ENCODE results near the gene MYLK.

Gene MYLK

DNA sequence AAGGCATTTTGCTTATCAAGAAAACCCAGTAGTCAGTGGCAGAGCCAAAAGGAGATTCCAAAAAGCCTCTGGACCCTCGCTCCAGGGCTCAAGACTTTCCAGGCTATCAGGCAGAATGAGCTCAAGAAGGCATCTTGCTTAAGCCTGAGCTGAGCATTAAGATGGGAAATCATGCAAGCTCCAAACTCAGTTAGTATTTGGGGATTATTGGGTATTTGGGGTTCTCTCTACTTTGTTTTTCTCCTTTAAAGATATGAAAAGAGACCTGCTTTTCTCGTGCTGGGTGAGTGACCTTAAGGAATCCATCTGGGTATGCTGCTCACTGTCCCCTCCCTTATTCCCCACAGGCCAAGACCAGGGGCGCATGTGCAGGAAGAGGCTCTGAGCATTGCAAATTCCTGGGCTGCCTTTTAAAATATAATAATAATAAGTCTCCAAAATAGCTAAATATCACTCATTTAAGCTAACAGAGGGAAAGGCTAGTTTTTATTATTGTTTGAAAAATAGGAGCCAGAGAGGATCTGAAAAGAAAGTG is 223.9 kb downstream of the MYLK start:
- no peak for DNase-seq

DNA sequence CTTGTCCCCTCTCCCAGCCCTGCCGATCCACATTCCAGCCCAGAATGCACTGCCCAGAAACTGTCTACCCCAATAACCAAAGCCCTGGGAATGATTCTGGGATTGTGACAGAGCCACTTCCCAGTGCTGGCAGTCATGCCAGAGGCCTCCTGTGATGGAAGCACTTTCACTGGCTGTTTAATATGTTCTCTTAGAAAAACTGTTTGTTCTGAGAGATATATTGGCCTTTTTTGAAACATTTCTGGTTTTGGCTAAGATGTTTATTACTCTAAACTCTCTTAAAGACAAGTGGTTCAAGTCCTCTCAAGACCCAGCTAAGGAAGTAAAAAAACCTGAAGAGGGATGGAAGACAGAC is 225.3 kb downstream of the MYLK start:
- DNase-seq = no peak

DNA sequence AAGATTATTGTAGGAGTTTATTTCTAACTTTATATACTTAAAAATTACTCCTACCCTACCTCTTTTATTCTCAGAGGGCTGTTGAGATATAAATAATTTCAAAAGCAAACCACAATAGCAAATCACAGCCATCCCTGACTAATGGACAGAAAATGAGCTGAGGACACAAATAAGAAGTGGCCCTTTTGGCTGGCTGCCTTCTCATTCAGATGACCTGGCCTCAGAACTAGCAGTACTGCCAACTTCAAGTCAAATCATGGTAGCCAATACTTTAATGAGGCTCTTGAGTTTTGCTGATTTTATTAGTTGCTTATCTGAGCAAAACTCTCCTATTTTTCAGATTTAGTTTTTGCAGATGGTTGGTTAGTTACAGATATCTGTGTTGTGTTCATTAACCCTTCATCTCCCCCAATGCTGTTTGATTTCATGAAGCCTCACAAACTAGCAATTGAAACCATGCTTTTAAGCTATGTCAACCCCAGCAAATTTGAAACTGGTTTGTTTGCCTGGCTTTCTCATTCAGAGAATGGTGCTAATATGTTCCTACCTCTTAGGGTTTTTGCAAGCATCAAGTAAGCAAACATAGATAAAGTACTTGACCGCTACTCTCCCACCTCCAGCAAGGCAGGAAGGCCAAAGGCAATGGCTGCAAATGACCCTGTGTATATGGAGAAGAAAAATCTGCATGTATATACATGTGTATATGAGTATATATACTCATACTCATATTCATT is 225.8 kb downstream of the MYLK start:
- DNase-seq = peak; percentile 50

DNA sequence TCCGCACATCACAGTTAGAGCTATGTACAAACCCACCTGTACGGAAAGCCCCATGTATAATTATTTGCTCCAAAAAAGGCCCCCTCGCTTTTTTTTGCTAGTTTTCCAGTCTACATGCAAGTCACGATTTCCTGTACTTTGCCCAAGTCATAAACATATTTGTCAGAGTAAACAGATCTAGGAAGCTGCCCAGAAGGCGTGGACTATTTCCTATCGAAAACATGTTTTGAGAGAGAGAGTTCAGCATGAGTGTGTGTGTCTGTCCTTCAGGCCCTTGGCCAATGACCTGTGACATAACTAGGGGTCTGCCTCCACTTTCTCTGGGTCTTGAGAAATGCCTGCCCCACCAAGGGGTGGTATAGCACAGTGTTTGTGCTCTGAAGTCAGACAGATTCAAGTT is 226.6 kb downstream of the MYLK start:
- DNase-seq = no peak

DNA sequence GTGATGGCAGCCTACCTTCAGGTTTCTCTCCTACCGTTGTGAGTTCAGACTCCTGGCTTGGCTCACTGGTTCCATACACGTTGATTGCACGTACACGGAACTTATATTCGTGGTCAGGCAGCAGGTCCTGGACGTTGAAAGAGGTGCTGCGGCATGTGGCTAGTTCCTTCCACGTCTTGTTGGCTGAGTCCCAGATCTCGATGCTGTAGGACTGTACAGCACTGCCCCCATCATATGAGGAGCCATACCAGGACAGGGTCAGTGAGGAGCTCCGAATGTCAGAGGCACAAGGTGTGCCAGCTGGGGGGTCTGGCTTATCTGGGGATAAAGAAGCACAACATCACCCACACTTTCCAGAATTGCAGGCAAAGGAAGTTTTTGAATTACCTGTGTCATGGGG is 227.0 kb downstream of the MYLK start:
- DNase-seq = no peak

DNA sequence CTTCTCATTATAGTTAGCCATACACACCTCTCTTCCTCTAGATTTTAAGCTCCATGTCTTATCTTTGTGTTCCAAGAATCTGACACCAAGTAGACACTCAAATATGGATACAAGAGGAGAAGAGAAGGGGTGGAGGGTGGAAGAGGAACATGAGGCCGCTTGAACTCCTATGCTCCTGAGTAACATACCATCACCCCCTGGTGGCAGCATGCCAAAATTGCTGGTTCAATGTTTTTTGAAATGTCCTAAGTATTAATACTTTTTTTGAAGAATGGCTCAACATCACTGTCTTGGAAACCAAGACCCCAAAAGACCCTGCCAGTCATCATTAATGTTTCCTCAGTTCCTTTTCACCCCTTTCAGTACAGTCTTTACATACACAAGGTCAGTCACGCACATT is 227.4 kb downstream of the MYLK start:
- no peak for DNase-seq

DNA sequence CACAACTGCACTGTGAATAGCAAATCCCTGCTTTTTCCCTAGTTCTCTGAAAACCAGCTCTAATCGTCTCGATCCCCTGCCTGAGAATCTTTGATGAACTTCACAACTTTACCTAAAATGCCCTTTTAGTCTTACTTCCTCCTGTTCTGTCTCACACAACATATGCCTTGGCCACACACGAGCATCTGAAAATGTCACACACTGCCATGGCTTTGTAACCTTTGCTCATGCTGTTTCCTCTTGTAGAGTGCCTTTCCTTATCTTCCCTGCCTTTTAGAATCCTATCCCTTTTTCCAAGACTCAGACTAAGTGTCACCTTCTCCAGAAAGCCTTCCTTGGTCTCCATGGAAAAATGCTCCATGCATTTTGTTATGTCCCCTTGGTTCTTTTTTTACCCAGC is 227.9 kb downstream of the MYLK start:
- no peak for DNase-seq

DNA sequence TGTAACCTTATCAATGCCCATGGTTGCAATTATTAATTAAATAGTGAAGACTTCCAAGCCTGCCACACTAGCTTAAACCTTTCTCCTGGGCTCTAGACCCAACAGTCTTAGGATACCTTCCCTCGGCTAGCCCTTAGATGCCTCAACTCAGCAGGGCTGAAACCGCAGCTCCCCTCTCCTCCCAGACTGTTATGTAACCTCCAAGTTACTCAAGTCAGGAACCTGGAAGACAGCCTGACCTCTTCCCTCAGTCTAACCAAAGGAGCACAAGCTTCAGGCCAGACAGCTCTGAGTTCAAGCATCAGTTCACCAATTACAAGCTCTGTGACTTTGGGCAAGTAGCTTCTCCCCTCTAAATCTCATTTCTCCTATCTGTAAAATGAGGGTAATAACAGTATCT is 228.7 kb downstream of the MYLK start:
- no peak for DNase-seq

DNA sequence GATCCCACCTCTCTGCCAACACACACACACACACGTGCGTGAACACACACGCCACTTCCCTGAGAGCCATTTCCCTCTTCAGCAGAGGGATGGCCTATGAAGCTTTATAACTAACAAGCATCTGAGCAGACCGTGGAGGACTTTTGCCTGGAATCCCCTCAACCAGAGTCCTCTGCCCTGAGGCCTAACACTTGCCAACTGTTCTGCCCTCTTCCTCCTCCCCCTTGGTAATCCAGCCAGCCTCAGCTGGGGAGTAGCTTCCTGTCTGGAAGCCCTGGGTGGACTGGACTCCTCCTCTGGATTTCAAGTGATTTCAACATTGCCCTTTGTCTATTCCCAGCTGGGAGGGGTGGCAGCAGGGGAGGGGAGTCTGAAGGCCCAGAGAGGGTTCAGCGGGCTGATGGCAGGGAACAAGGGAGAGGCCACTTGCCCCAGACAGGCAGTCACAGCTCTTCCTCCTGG is 230.9 kb downstream of the MYLK start:
- peak; percentile 89 for DNase-seq

DNA sequence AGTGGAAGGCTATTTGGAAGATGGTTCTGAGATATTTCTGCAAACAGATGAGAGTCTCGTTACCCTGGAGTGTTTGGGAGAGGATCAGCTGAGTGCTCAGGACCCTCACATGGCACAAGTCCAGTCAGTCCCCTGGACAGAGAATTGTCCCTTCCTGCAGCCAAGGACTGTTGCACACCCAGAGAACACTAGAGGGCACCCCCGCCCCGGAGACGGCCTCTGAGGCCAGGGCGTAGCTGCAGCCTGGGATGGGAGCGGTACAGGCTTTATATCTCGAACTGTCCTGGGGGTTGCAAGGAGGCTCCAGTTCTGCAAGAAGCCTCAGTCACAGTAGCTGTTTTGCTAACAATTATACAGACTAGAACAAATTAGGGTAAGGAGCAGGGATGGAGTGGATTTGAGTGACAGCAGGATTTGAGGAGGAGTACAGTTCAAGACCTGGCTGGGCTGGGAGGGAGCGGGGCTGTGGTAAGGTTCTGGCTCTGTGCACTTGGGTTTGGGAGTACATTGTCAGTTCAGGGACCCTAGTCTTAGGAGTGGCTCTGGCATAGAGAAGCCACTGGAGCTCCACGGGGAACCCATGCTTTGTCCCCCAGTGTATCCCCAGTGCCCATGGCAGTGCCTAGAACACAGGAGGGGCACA is 231.7 kb downstream of the MYLK start:
- DNase-seq = peak; percentile 67

DNA sequence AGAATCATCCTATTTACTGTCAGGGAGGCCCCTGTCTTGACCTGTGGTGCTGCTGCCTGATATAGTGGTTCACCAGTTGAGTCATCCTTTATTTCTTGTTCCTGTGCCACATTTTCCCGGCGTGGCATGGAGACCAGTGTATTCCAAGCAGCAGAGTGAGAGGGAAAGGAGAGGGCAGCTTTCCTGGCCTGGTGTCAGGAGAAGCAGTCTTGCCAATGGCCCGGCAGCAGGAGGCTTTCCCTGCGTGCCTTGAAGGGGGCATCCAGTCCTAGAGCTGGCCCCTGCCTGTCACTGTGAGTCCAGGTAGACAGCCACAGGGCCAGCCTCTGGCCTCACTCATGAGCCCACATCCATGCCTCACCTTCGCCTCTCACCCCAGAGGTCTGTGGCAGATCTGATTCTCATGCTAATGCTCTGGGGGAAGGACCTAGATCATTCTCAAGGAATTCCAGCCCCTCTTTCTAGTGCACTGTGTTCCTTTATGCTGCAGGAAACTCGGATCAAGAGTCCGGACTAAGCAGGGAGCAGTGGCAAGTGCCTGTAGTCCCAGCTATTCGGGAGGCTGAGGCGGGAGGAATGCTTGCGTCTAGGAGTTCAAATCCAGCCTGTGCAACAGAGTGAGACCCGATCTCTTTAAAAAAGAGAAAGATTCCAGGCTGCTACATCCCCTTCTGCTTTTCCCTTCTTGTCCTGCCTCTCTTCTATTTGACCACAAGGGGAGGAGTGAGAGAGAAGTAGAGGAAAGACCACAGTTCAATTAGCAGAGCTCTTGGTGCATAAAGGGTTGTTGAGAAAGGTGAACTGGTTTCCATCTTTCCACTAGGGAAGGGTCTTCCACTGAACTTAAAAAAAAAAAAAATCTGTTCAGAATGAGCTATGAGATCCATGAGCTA is 232.4 kb downstream of the MYLK start:
- no peak for DNase-seq

DNA sequence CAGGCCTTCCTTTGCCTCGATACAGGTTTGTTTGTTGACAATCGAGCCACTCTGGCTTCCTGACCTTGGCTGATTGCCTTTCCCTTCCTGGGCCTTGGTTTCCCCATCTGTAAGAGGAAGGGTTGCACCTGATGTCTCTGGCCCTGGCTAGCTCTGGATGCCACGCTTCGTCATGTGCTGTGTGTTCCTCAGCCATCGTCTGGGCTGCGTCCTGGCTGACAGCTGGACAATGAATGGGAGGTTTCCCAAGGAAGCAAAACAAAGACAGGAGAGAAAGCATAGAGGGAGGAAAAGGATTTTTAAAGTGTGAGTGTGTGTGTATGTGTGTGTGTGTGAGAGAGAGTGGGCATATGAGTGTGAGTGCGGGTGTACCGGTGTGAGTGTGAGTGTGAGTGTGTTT is 234.0 kb downstream of the MYLK start:
- no peak for DNase-seq

DNA sequence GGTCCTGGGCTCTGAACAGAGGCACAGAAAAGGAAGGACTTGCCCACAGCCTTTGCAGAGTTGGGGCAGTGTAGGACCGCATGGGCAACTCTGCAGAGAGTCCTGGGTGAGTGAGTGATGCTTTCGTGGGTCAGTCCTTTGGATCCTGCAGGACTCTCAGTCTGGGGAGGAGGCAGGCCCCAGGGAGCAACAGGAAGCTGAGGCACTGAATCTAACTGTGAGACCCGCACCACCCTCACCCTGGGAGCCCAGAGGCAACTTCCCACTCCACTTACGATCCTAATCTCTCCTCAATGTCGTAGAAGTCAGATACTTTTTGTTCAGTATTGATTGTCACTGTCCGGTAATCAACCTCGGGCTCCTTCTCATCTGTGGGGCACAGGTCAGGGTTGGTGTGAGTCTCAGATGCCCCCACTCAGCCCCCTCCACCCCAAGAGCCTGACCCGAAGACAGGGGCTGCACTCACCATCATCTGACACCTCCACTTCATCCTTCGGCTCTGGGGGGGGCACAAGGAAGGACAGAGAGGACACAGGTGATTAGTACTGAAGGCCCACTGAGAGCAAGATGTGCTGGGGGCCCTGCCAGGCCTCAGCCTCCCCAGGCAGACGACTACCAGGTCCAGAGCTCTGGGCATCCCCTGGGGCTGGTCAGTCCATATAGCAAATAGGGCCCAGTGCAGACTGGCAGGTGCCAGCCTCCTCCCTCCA is 235.3 kb downstream of the MYLK start:
- DNase-seq = no peak

DNA sequence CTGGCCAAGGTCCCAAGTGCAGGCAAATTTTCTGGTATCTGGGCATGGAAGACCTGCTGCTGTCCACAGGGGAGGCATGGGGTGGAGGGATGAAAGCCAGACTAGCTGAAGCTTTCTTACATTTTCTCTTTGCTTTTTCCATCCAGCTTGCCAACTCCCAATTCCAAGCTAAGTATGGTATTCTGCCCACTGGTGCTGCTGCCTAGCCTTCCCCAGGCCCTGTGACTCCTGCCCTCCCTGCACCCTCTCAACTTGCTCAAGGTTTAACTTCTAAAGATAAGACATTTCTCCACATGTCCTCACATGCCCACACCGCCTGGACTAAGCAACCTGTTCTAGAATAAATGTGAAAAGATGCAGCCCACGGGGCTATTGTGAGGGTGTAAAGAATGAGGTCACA is 239.8 kb downstream of the MYLK start:
- DNase-seq = no peak

DNA sequence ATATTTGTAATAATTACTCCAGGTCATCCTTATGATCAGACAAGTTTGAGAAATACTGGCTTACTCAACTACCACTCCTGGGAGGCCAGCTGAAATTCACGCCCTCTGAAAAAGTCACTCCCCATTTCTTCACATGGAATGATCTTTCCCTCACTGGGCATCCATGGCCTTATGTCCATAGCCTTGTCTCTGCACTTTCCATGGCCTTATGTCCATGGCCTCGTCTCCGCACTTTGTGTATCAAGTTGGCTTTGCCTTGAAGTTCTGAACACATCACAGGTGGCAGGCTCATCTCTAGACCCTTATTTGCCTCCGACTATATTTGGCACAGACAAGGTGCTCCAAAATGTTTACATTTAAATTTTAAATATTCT is 241.2 kb downstream of the MYLK start:
- DNase-seq = no peak

DNA sequence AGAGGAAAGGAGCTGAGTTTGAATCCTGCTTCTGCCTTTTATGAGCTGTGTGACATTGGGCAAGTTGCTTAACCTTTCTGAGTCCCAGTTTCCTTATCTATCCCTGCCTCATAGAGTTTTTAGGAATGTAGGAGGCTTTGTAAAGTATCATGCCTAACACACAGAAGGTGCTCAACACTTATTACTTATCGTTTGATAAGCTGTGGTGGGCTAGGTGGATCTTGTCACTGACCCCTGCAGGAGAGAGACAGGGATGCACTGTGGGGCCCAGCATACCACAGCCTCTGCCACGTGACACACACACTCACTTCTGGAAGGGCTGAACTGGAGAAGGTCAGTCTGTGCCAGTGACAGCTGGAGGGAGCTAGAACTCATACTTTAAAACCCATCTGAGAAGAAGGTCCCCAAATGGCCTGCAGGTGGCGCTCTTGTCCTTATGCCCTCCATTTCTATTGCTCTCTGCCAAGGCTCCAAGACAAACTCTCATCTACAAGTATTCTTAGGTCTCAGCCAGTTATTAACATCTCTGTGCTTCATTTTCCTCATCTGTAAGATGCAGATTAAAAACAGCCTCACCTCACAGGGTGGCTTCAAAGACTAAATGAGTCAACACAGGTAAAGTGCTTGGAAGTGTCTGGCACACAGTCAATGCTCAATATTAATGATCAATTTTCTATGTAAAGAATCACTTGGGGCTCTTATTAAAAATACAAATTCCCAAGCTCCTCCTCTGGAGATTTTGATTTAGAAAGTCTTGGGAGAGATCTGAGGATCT is 241.8 kb downstream of the MYLK start:
- DNase-seq = peak; percentile 93

DNA sequence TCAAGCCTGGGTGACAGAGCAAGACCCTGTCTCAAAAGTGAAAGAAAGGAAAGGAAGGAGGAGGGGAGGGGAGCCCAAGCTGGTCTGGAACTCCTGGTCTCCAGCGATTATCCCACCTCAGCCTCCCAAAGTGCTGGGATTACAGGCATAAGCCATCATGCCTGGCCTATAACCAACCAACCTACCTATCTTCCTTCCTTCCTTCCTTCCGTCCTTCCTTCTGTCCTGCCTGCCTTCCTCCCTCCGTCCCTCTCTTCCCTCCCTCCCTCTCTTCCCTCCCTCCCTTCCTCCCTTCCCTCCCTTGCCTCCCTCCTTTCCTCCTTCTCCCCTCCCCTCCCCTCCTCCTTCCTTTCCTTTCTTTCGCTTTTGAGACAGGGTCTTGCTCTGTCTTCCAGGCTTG is 242.6 kb downstream of the MYLK start:
- DNase-seq = no peak

DNA sequence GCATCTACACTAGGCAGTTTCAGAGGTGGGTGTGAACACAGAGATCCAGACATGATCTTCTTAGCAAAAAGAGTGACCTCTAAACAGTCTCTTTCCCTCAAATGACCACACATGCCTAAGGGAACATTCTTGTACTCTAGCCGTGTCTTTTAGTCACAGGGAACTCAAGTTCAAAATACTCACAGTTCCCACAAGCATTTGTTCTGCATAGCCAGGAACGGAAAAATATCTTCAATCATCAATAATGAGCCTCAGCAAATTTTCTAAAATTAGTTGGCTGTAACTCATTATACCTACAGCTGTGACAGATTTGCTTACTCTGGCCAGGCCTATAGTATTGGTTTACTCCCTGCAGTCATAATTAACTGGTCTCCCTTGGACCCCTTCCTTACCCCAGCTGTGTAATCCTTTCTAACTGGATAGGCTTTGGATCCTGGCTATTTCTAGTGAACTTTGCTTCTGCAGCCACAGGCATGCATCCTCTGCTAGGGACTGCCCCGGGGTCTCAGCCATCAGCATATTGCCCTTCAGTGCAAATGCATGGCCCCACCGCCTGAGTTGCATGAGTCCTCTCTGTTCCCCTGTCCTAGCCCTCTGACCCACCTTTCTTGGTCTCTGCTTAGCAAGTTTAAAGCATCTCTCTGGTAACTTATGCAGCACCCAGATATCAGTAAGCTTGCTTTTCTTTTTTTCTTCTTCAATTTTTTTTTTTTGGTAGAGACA is 243.2 kb downstream of the MYLK start:
- DNase-seq = peak; percentile 48

DNA sequence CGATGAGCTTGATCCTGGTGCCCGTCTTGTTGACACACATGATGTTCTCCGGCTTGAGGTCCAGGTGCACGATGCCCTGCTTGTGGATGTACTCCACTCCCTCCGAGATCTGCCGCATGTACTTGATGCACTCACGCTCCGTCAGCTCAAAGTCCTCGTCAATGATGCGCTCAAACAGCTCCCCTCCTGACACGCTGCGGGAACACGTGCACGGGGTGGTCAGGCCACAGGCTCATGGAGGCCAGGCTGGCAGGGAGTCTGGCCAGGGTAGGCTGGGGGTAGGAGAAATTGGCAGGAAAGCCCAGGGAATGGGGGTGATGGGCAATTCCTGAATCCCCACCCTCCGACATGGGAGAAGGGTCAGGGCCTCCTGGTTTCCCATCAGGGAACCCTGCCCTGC is 243.8 kb downstream of the MYLK start:
- no peak for DNase-seq

DNA sequence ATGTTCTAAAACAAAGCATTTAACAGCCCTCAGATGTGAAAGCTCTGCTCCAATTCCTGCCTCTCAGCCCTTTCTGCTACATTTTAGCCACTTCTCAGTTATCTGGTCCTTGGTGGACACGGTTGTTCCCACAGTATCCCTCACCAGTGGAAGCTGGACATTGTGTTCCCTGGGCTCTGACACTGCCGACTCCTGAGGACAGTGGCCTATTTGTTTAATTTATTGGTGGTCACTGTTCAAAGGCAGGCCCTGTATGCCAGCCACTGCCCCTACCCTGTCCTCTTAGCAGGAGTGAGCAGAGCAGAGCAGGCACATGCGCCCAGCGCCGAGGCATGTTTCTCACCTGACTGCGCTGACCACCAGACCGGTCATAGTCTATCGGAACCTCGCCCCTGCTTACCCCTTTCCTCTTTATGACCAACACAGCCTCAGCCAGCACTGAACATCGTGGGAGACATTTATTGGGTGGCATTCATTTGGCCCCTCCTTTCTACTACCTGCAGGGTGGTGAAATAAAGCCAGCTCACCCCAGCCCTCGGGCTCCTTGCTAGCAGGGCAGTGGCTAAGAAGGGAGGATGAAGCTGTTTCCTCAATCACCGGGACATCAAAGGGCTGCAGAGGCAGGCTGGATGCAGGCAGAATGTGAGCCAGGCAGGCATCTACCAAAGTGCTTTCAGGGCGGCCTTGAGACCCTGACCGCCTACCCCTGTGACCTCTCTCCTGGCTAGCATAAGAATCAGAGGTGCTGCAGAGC is 245.0 kb downstream of the MYLK start:
- no peak for DNase-seq

DNA sequence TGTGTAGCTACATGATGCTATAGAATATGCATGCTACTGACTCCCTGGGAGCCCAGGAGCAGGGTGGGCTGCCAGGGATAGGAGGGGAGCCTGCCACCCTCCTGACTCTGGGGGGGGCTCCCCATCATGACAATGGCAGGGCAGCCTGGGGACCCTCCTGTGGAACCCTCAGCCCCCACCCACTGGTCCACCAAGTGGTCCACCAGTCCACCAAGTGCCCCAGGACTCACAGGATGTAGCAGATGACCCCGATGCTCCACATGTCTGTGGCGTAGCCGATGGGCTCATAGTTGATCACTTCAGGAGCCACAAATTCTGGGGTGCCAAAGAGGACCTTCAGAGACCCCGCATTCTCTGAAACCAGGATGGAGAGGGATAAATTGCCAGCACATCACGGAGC is 246.3 kb downstream of the MYLK start:
- no peak for DNase-seq

All from EL (cell line).